Measurements from ENCODE around the gene COL20A1.

- TF ChIP-seq CTCF (IDR thresholded peaks at IDR 0.05) (no peak), POLR2A (IDR thresholded peaks at IDR 0.05) (no peak)
These were observed 48.5 kb upstream of the COL20A1 start for GRCh38 chr20:63244468-63244867.

All from prostate gland (tissue), 2 donors.